Gastroesophageal sphincter (tissue), 4 donors: ENCODE measurements around the gene FAM50A. TPM values are rescaled to one million over a fixed set of nuclear protein-coding genes. Genes with fewer than 3 reads are reported as not detected.
"Not testable (repeated sequence)": the region's sequence is repeated elsewhere in the genome, so short reads cannot be mapped to it uniquely, and the experiment has no call there.

ENCODE experiments used
- ATAC-seq: fragments of 150-250 bp; one replicate; pipeline ENCODE4 v1.9.1; 2016; ENCODE audit warnings: mild to moderate bottlenecking, moderate library complexity
- H3K27ac ChIP-seq, 4 donors: fragments of 200-600 bp; sonication (generic) in 3 of 4; 1 replicate in 3 of 4; 2 replicates in 1 of 4; pipeline ENCODE4 v1.5.1; 2016 to 2019
- H3K27me3 ChIP-seq: fragments of 200-600 bp; sonication (generic); one replicate; pipeline ENCODE4 v1.5.1; 2019
- H3K36me3 ChIP-seq, 2 donors: fragments of 200-600 bp; sonication (generic); one replicate each; pipeline ENCODE4 v1.5.1; 2019; ENCODE audit warnings: control low read depth in 1 of 2
- H3K4me1 ChIP-seq, 3 donors: fragments of 200-600 bp; sonication (generic); 1 replicate in 2 of 3; 2 replicates in 1 of 3; pipeline ENCODE4 v1.5.1; 2016 to 2019; ENCODE audit warnings: control low read depth in 2 of 3
- H3K4me3 ChIP-seq, 2 donors: fragments of 200-600 bp; sonication (generic); one replicate each; pipeline ENCODE4 v1.5.1; 2019; ENCODE audit warnings: mild to moderate bottlenecking in 1 of 2, moderate library complexity in 1 of 2
- H3K9me3 ChIP-seq, 3 donors: fragments of 200-600 bp; sonication (generic); one replicate each; pipeline ENCODE4 v1.5.1; 2017 to 2019; ENCODE audit warnings: control low read depth in 2 of 3
- CTCF ChIP-seq, 4 experiments: fragments of 200-600 bp in 2 of 4; fragments of 450-650 bp in 2 of 4; sonication (generic) in 1 of 4; IDR thresholded peaks; one replicate each; pipeline ENCODE4 v1.5.1; 2017 to 2019; ENCODE audit warnings: antibody characterized with exemption in 4 of 4, mild to moderate bottlenecking in 2 of 4, moderate library complexity in 2 of 4
- EP300 ChIP-seq: sonication (generic); formaldehyde crosslinking; IDR thresholded peaks from one replicate; pipeline ENCODE4 v1.6.1; 2017; ENCODE audit warnings: antibody characterized with exemption, mild to moderate bottlenecking
- POLR2A ChIP-seq, 2 donors: fragments of 450-650 bp; IDR thresholded peaks; one replicate each; pipeline ENCODE4 v1.6.1; 2017; ENCODE audit warnings: antibody characterized with exemption in 2 of 2, mild to moderate bottlenecking in 2 of 2, moderate library complexity in 1 of 2
- POLR2AphosphoS5 ChIP-seq: sonication (generic); formaldehyde crosslinking; IDR thresholded peaks from one replicate; pipeline ENCODE4 v1.6.1; 2017; ENCODE audit warnings: antibody characterized with exemption
- WGBS, 2 donors: methylation state at CpG; one replicate each; pipeline ENCODE4 v1.1.5; 2018; ENCODE audit warnings: low coverage in 1 of 2; 5-methylcytosine and 5-hydroxymethylcytosine counted together
- total RNA-seq, 4 donors: library from RNA; depleted of rRNA; stranded (reverse); fragments of >200 nt; gene quantifications; one replicate each; pipeline ENCODE4 v1.1.0, GENCODE V29; 2016

The FAM50A gene
- total RNA-seq, 4 donors from 2014 or later, result 49.8 to 58.2 (median 53.4) TPM

GRCh38 chrX:154399527-154400368 is 44.2 kb upstream of the FAM50A start:
- peak overlapping the region; percentile 73 to 97 for H3K4me3 ChIP-seq
- peaks cover 0 to 36% of the 10 kb centered on the region in 2 donors for H3K36me3 ChIP-seq
- H3K4me1 ChIP-seq, result peaks cover 0 to 40% (median 4%) of the 10 kb centered on the region in 3 donors
- WGBS, 2 donors, result 0 to 48% methylated on average over 3 to 6 of the region's 14 CpGs
- TF ChIP-seq POLR2AphosphoS5 (no peak), POLR2A (IDR thresholded peaks at IDR 0.05) (no peak), EP300 (no peak), CTCF (IDR thresholded peaks at IDR 0.05) (no peak)
- ATAC-seq, result no peak
- no peaks in the 10 kb centered on the region for H3K27me3 ChIP-seq
- H3K9me3 ChIP-seq, result no peaks in the 10 kb centered on the region
- H3K27ac ChIP-seq, result peak overlapping the region; percentile 92 to 100 (median 96)

DNA sequence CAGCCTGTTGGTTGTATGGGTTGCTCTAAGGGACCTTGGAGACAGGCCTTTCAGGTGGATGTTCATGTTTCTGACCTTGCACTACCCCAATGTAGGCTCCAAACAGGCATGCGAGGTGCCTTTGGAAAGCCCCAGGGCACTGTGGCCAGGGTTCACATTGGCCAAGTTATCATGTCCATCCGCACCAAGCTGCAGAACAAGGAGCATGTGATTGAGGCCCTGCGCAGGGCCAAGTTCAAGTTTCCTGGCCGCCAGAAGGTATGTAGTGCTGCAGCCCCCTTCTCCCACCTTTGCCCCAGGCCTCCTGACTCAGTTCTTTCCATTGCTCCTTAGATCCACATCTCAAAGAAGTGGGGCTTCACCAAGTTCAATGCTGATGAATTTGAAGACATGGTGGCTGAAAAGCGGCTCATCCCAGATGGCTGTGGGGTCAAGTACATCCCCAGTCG is 43.5 kb upstream of the FAM50A start:
- peak overlapping the region in 1 of 2 donors; percentile 73 for H3K4me3 ChIP-seq
- not testable (repeated sequence) for ATAC-seq, H3K27me3 ChIP-seq, H3K9me3 ChIP-seq
- peaks cover 0 to 36% of the 10 kb centered on the region in 2 donors for H3K36me3 ChIP-seq
- 86% methylated on average over 1 of the region's 6 CpGs; no CpG with 5 or more reads in 1 of the 2 donors for WGBS, 2 donors
- H3K4me1 ChIP-seq, result peaks cover 0 to 40% (median 4%) of the 10 kb centered on the region in 3 donors
- peak overlapping the region in 3 of 4 donors; percentile 92 to 96 (median 96) for H3K27ac ChIP-seq

GRCh38 chrX:154401045-154401799 is 42.7 kb upstream of the FAM50A start:
- WGBS, 2 donors, result 80% methylated on average over 1 of the region's 6 CpGs; no CpG with 5 or more reads in 1 of the 2 donors
- TF ChIP-seq CTCF (IDR thresholded peaks at IDR 0.05), result no peak
- TF ChIP-seq POLR2AphosphoS5, result peak; percentile 21
- no peak for TF ChIP-seq EP300
- peak in 1 of 2 donors; percentile 35 for TF ChIP-seq POLR2A (IDR thresholded peaks at IDR 0.05)
- Histone ChIP-seq H3K4me1 (peaks cover 0 to 40% (median 4%) of the 10 kb centered on the region in 3 donors), H3K27ac (peak overlapping the region in 1 of 4 donors; percentile 10), H3K9me3 (no peaks in the 10 kb centered on the region), H3K27me3 (no peaks in the 10 kb centered on the region), H3K4me3 (no peak overlapping the region), H3K36me3 (peaks cover 0 to 36% of the 10 kb centered on the region in 2 donors)
- ATAC-seq, result no peak

GRCh38 chrX:154401918-154402621 is 41.9 kb upstream of the FAM50A start:
- 70% methylated on average over 2 of the region's 6 CpGs; no CpG with 5 or more reads in 1 of the 2 donors for WGBS, 2 donors

More at GRCh38 chrX:154401918-154402621, 41.9 kb upstream of the FAM50A start:
- no peak overlapping the region for H3K4me3 ChIP-seq
- H3K4me1 ChIP-seq, result peaks cover 0 to 31% (median 4%) of the 10 kb centered on the region in 3 donors
- H3K9me3 ChIP-seq, result no peaks in the 10 kb centered on the region
- H3K27ac ChIP-seq, result no peak overlapping the region
- H3K27me3 ChIP-seq, result no peaks in the 10 kb centered on the region
- ATAC-seq, result no peak
- H3K36me3 ChIP-seq, result peaks cover 0 to 36% of the 10 kb centered on the region in 2 donors
- TF ChIP-seq POLR2A (IDR thresholded peaks at IDR 0.05) (no peak), CTCF (IDR thresholded peaks at IDR 0.05) (no peak), EP300 (no peak), POLR2AphosphoS5 (no peak)
